Stomach smooth muscle (tissue), 2 donors: Measurements from ENCODE around the gene OST4.

ENCODE experiments used
- H3K27ac ChIP-seq: one replicate; pipeline ENCODE4 v1.7.0; 2013; ENCODE audit warnings: mild to moderate bottlenecking, low read length, inconsistent platforms
- H3K27me3 ChIP-seq, 2 donors: one replicate each; pipeline ENCODE4 v1.7.0; 2013; ENCODE audit warnings: low read length in 2 of 2; ENCODE audit not compliant: insufficient read depth in 2 of 2, control insufficient read depth in 1 of 2
- H3K36me3 ChIP-seq, 2 donors: one replicate each; pipeline ENCODE4 v1.7.0; 2013; ENCODE audit warnings: low read length in 2 of 2; ENCODE audit not compliant: control insufficient read depth in 2 of 2, insufficient read depth in 2 of 2
- H3K4me1 ChIP-seq: one replicate; pipeline ENCODE4 v1.7.0; 2013; ENCODE audit warnings: low read length; ENCODE audit not compliant: control insufficient read depth, insufficient read depth
- H3K4me3 ChIP-seq, 2 donors: one replicate each; pipeline ENCODE4 v1.7.0; 2013; ENCODE audit warnings: low read length in 2 of 2
- H3K9ac ChIP-seq, 2 donors: one replicate each; pipeline ENCODE4 v1.7.0; 2013; ENCODE audit warnings: low read length in 2 of 2, mild to moderate bottlenecking in 1 of 2
- H3K9me3 ChIP-seq, 2 donors: one replicate each; pipeline ENCODE4 v1.7.0; 2013; ENCODE audit warnings: low read length in 2 of 2; ENCODE audit not compliant: control insufficient read depth in 2 of 2
- donor health status: healthy.
- donor health status: Pancreatic carcinoma.

The OST4 gene

DNA sequence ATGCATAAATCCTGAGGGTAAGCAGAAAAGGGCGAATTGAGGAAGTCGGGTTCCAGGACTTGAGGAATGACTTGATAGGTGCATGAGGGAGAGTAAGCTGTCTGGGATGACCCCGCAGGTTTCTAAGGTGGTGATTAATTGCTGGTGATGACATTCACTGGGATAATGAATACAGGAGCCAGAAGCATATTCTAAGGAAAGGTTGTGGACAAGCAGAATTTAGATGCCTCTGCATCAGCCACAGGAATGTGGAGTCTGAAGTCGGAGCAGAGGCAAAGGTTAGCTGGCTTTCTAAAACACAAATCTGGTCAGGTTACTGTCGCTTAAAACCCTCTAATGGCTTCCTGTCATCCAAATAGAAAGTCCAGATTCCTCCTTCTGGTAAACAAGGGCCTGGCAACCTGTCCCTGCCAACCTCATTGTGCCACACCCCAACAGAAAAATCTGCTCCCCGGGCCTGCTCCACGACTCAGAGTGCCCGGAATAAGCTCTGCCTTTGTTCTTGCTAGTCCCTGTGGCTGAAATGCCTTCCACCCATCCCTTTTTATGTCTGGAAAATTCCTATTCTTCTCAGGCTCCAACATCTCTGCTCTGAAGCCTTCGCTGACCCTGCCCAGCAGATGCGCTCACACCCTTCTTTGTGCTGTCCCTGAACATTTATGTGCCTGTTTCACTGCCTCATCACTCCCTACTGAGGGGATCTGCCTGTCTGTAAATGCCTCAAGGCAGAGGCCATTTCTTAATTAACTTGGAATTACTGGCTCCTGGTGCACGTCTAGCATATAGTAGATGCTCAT, 50.0 kb downstream of the OST4 start:
- Histone ChIP-seq H3K36me3 (peaks cover 16 to 20% of the 10 kb centered on the region in 2 donors), H3K4me3 (no peak overlapping the region), H3K4me1 (peaks cover 10% of the 10 kb centered on the region), H3K27ac (no peak overlapping the region), H3K9me3 (no peaks in the 10 kb centered on the region), H3K9ac (no peak overlapping the region), H3K27me3 (no peaks in the 10 kb centered on the region)
